ENCODE measurements around the gene GPR35.
"Not testable (repeated sequence)": the region's sequence is repeated elsewhere in the genome, so short reads cannot be mapped to it uniquely, and the experiment has no call there.

Gene GPR35

GRCh38 chr2:240603081-240603835 lies 22.0 kb upstream of the GPR35 start:
- DNase-seq (ENCODE audit: low read depth in 3 of 3) = no peak

- DNase-seq (ENCODE audit: low read depth in 3 of 3) = no peak
These were observed 21.4 kb upstream of the GPR35 start for GRCh38 chr2:240603846-240604245.

DNA sequence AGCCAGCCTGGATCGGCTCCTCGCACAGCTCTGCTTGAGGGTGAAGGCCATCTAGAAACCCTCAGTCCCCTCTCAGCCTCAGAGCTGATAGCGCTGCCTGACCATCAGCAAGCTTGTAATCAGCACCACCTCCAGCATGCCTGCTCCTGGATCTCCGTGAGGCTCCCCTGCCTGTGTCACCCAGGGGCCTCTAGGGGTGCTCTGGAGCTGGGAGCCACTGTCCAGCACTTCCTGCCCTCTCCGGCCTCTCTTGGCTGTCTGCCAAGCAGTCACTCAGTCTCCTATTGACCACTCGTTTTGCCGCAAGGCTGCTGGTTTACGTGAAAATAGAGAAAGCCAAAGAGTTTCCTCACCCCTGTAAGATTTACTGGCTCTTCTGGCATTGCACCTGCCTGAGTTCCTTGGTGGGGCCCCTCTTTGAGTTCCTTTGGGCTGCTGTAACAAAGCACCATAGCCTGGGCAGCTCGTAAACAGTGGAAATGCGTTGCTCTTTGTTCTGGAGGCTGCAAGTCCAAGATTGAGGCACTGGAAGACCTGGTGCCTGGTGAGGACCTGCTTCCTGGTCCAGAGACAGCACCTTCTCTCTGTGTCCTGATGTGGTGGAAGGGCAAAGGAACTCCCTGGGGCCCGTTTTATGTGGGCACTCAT lies 20.9 kb upstream of the GPR35 start:
- no peak for DNase-seq (ENCODE audit: low read depth in 3 of 3)

DNA sequence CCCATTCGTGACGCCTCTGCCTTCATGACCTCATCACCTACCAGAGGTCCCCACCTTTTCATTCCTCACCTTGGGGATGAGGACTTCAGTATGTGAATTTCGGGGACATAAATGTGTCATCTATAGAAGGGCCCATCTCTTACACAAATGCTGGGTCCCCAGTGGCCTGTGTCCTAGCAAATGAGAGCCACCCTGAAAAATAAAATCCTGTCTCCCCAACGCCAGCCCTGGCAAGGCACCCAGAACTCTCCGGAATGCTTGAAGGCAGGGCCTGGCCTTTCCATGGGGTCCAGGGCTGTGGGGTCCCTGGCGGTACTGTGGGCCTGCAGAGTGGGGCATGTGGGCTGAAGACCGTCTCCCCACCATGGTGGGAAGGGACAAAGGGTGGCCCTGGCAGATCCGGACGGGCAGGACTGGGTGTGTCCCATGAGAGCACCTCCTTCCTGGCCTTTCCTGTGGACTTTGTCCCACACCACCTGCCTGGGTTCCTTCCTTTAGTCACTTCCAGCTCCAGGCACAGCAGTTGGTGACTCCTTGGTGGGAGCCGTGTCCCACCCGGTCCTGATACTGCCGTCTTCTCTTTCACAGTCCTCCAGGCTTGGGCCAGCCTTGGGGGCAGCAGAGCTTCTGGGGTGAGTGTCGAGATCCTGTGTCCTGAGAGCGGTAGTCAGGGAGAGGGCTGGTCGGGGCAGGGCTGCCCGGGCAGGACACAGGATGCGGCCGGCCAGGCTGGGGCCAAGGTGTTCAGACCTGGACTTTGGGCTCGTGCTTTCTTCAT lies 20.2 kb upstream of the GPR35 start:
- no peak for DNase-seq (ENCODE audit: low read depth in 3 of 3)

GRCh38 chr2:240605867-240606743 lies 19.2 kb upstream of the GPR35 start:
- no peak for DNase-seq (ENCODE audit: low read depth in 3 of 3)

DNA sequence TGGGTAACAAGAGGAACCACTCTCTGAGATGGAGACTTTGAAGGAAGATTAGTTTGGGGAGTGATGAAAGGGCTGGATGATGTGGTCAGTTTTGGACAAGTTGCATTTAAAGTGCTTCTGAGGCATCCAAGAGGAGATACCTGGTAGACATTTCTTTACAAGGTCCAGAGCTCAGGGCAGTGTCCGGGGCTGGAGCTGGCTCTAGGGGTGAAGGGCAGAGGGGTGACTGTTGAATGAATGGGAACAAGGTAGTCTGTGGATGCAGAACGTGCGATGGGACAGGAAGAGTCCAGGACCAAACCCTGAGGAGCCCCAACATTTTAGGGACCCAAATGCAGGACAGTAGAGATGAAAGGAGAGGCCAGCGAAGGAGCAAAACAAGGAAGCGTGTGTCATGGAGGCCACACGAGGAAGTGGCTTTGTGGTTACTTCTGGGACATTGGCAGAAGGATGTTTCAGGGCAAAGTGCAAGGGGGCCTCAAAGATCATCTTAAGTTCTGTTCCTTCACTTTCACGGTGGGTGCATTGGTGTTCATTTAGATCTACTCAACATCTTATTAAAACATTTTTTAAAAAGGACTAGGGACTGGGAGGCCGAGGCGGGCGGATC lies 13.6 kb upstream of the GPR35 start:
- no peak for DNase-seq (ENCODE audit: low read depth in 3 of 3)

DNA sequence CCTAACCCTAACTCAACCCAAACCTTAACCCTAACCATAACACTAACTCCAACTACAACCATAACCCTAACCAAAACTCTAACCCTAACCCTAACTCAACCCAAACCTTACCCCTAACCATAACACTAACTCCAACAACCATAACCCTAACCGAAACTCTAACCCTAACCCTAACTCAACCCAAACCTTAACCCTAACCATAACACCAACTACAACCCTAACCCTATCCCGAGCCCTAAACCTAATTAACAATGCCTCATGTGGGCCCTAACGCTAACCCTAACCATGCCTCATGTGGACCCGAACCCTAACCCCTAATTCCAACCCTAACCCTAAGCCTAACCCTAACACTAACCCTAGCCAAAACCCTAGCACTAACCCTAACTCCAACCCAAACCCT lies 11.5 kb upstream of the GPR35 start:
- DNase-seq (ENCODE audit: low read depth in 3 of 3) = no peak

- no peak for DNase-seq (ENCODE audit: low read depth in 3 of 3)
These were observed 10.9 kb upstream of the GPR35 start for GRCh38 chr2:240614391-240614790.

DNA sequence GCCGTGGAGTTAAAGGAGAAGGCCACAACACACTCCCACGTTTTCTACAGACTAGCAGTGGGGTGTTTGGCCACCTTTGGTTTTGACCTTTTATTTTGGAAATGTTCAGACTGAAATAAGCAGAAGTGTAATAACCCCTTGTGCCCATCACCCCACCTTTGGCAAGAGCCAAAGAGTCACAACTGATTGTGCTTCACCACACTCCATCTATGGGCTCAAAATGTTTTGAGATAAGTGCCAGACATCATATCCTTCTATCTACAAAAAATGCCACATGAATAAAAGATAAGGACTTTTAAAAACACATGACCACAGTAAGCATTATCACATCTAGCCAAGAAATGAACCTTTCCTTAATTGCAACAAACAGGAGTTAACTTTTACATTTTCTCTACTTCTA lies 9.9 kb upstream of the GPR35 start:
- DNase-seq (ENCODE audit: low read depth in 3 of 3) = no peak

- DNase-seq (ENCODE audit: low read depth in 3 of 3) = no peak
These were observed 9.3 kb upstream of the GPR35 start for GRCh38 chr2:240615820-240616547.

- DNase-seq (ENCODE audit: low read depth in 3 of 3) = not testable (repeated sequence)
These were observed 8.2 kb upstream of the GPR35 start for GRCh38 chr2:240616860-240617666.

- DNase-seq (ENCODE audit: low read depth in 3 of 3) = no peak
These were observed 6.5 kb upstream of the GPR35 start for GRCh38 chr2:240618776-240619175.

- no peak for DNase-seq (ENCODE audit: low read depth in 3 of 3)
These were observed 5.7 kb upstream of the GPR35 start for GRCh38 chr2:240619506-240620148.

DNA sequence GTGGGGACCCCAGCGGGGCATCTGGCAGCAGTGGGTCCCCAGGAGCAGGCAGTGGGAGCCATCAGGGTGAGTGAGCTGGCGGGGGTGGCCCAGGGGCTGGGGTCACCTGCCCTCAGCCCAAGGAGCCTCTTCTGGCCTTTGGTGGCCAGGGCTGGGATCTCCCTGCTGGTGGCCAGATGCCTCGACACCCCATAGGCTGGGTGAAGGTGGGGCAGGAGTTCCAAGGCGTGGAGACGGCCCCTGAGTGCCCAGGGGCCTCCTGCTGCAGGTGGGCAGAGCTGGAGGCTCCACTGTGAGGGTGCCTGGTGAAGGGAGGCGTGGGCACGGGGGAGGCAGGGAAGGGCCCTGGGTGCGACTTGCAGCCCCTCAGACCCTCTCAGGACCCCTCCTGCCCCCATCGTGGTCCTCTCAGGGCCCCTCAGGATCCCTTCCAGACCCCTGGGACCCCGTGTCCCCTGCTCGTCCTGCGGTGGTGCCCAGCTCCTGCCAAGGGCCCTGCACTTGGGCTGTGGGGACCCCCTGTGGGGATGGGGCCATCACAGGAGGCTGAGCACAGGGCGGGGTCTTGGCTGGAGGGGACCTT lies 5.0 kb upstream of the GPR35 start:
- no peak for DNase-seq (ENCODE audit: low read depth in 3 of 3)

- no peak for DNase-seq (ENCODE audit: low read depth in 3 of 3)
These were observed 4.4 kb upstream of the GPR35 start for GRCh38 chr2:240620859-240621258.

DNA sequence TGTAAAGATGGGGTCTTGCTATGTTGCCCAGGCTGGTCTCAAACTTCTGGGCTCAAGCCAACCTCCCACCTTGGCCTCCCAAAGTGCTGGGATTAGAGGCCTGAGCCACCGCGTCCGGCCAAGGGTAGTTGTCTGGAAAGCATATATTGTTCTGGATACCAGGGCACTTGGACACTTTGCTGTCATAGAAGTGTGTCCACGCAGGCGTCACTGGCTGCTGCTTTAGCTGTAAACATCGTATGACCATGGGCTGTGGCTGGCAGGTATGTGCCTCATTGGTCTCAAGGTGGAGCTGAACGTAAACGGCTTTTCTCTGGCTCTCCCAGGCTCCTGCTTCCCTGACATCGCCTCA lies 3.2 kb upstream of the GPR35 start:
- DNase-seq (ENCODE audit: low read depth in 3 of 3) = no peak

DNA sequence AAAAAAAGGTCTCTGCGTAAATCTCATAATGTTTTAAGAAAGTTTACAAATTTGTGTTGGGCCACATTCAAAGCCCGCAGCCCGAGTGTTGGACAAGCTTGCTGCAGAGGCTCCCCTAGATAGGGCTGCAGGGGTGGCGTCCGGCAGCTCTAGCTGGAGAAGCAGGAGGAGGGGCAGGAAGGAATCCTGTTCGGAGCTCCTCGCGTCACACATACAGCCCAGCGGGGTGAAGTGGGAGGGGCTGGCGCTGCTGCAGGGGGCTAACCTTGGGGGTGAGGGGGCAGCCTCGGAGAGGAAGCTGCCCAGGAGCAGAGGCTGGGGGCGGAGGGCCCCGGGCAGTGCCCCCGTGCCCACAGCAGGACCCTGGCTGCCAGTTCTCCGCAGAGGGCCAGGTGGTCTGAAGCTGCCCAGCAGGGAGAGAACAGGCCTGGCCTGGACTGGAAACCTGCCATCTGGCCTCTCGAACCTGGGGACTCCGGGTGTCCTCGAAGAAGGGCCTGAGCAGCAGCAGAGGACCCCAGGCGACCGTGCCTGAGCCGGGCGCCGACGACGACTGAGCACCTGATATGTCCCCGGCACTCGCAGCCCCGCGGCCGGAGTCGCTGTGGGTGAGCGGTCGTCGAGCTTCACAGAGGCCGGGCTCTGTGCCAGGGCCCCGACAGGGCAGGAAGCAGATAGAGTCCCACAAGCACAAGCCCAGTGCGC lies 2.6 kb upstream of the GPR35 start:
- DNase-seq (ENCODE audit: low read depth in 3 of 3) = no peak

- DNase-seq (ENCODE audit: low read depth in 3 of 3) = no peak
These were observed 1.7 kb upstream of the GPR35 start for GRCh38 chr2:240623531-240624010.

Data from stimulated activated CD4-positive, alpha-beta T cell treated with anti-CD3 and anti-CD28 coated beads, TNF-alpha, amount 100 ng/mL, for 48 hours (primary cell).